Small intestine (tissue), 7 donors: ENCODE data around the gene TTC23. TPM values are rescaled to one million over a fixed set of nuclear protein-coding genes. Genes with fewer than 3 reads are reported as not detected.

Source experiments
- DNase-seq, 2 donors: peaks; one replicate each; pipeline versions ENCODE4 v3.0.0 to v3.0.0-alpha.2; 2013
- FAIRE-seq: peaks from 2 replicates; lab custom pipeline; 2012; peaks lifted over from hg19 to GRCh38; lab: Jason Lieb, UNC
- H3K27ac ChIP-seq, 3 donors: one replicate each; pipeline ENCODE4 v1.5.1; 2013; ENCODE audit warnings: low read length in 2 of 3, mild to moderate bottlenecking in 2 of 3, control low read depth in 1 of 3, inconsistent platforms in 1 of 3, low read depth in 1 of 3, moderate library complexity in 1 of 3
- H3K27me3 ChIP-seq, 3 donors: one replicate each; pipeline ENCODE4 v1.6.1; 2013; ENCODE audit warnings: low read length in 3 of 3, inconsistent platforms in 1 of 3; ENCODE audit not compliant: control insufficient read depth in 3 of 3, insufficient read depth in 3 of 3
- H3K36me3 ChIP-seq, 3 donors: one replicate each; pipeline ENCODE4 v1.6.1; 2013; ENCODE audit warnings: low read length in 3 of 3, inconsistent platforms in 1 of 3, low read depth in 1 of 3, mild to moderate bottlenecking in 1 of 3, moderate library complexity in 1 of 3; ENCODE audit not compliant: control insufficient read depth in 3 of 3, insufficient read depth in 2 of 3
- H3K4me1 ChIP-seq, 3 donors: one replicate each; pipeline ENCODE4 v1.6.1; 2013; ENCODE audit warnings: low read length in 2 of 3, inconsistent platforms in 1 of 3, low read depth in 1 of 3, mild to moderate bottlenecking in 1 of 3, moderate library complexity in 1 of 3; ENCODE audit not compliant: control insufficient read depth in 3 of 3, insufficient read depth in 2 of 3
- H3K4me3 ChIP-seq, 3 donors: one replicate each; pipeline ENCODE4 v1.5.1; 2013; ENCODE audit warnings: low read length in 3 of 3, control low read depth in 1 of 3, inconsistent platforms in 1 of 3, low read depth in 1 of 3, mild to moderate bottlenecking in 1 of 3, moderate library complexity in 1 of 3
- H3K9me3 ChIP-seq, 2 donors: one replicate each; pipeline ENCODE4 v1.6.1; 2013; ENCODE audit warnings: low read depth in 1 of 2, low read length in 1 of 2; ENCODE audit not compliant: control insufficient read depth in 2 of 2, insufficient read depth in 1 of 2
- WGBS, 3 donors: extraction: QIAGEN DNeasy Blood & Tissue Kit; methylation state at CpG; one replicate each; pipeline ENCODE4 v1.1.7; 2013; 5-methylcytosine and 5-hydroxymethylcytosine counted together
- polyA plus RNA-seq, 4 donors: library from polyadenylated mRNA; stranded (reverse) in 3 of 4; unstranded in 1 of 4; fragments of 200-250 nt in 3 of 4; fragments of 120-200 nt in 1 of 4; gene quantifications; one replicate each; pipeline versions ENCODE4 v1.2.1 to v1.2.3, GENCODE V29; 2013
- donor health status: healthy with polysubstance abuse.
- donor health status: control.
- donor health status: control.
- donor health status: Bipolar disorder and iron deficiency.
- donor health status: healthy.

TTC23 gene
- polyA plus RNA-seq, 4 donors = 3.6 to 17.2 (median 6.3) TPM

DNA sequence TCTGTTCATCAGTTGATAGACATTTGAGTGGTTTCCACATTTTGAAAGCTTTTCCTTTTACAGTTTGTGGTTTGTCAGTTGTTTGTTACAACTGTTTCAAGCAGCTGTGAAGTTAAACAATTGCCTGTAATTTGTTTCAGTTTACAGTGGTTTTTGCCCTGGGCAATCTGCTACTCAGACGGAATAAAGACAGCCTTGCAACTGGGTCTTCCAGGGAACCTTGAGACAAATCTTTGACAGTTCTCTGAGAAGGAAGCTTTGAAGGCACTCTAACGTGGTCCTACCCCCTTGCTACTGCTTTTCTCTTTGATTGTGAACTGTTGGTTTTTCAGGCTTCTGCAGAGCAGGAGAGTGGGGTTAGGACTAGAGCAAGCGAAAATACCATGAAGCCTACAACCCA, 29.9 kb upstream of the TTC23 start:
- Histone ChIP-seq H3K4me3 (no peak overlapping the region), H3K27ac (no peak overlapping the region), H3K4me1 (no peaks in the 10 kb centered on the region), H3K9me3 (no peaks in the 10 kb centered on the region), H3K27me3 (no peaks in the 10 kb centered on the region), H3K36me3 (peaks cover 0 to 7% (median 3%) of the 10 kb centered on the region in 3 donors)
- DNase-seq (no peak), FAIRE-seq (no peak)
- WGBS, 3 donors = 71 to 86% (median 72%) methylated on average over 3 of the region's 3 CpGs

DNA sequence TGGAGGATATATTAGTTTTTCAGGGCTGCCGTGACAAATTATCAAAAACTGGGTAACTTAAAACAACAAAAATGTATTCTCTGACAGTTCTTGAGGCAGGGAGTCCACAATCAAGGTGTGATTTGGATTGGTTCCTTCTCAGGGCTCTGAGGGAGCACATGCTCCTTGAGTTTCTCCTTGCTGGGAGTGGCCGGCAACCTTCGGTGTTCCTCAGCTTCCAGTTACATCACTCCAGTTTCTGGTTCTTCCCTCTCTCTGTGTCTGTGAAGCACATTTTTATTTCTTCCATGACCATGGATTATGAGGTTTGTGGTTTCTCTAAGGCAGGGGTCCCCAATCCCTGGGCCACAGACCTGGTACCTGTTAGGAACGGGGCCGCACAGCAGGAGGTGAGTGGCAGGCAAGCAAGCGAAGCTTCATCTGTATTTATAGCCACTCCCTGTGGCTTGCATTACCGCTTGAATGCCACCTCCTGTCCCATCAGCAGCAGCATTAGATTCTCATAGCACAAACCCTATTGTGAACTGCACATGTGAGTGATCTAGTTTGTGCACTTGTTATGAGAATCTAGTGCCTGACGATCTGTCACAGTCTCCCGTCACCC, 26.2 kb upstream of the TTC23 start:
- 93 to 96% (median 94%) methylated on average over 9 of the region's 9 CpGs for WGBS, 3 donors
- no peak overlapping the region for H3K4me3 ChIP-seq
- H3K27me3 ChIP-seq = no peaks in the 10 kb centered on the region
- no peak overlapping the region for H3K27ac ChIP-seq
- H3K9me3 ChIP-seq = no peaks in the 10 kb centered on the region
- FAIRE-seq = no peak
- no peak for DNase-seq
- H3K4me1 ChIP-seq = no peaks in the 10 kb centered on the region
- peaks cover 0 to 4% (median 3%) of the 10 kb centered on the region in 3 donors for H3K36me3 ChIP-seq

DNA sequence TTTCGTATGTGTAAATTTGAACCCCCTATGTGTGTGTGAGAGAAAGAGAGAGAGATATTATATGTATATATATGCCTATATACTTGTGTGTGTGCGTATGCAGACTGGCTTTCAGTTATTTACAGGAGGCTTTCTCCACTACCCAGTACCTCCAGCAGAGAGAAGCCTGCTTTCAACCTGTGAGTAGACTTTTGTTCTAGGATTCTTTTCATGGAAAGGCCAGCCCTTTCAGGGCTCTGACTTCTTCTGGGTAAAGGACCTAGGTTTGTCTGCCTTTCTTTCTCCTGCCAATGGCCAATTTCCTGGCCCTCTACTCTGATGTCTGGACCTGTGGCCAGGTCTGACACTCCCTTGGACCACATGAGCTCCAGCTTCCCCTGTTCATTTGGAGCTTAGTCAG, 25.7 kb upstream of the TTC23 start:
- Histone ChIP-seq H3K36me3 (peaks cover 0 to 4% (median 3%) of the 10 kb centered on the region in 3 donors), H3K9me3 (no peaks in the 10 kb centered on the region), H3K27me3 (no peaks in the 10 kb centered on the region), H3K4me3 (no peak overlapping the region), H3K4me1 (no peaks in the 10 kb centered on the region), H3K27ac (no peak overlapping the region)
- WGBS, 3 donors = 94 to 98% (median 96%) methylated on average over 2 of the region's 2 CpGs
- FAIRE-seq (no peak), DNase-seq (no peak)

GRCh38 chr15:99273801-99274200, 24.4 kb upstream of the TTC23 start:
- Histone ChIP-seq H3K4me3 (no peak overlapping the region), H3K4me1 (peaks cover 0 to under 1% (median 0%) of the 10 kb centered on the region in 3 donors), H3K27ac (no peak overlapping the region), H3K9me3 (no peaks in the 10 kb centered on the region), H3K27me3 (no peaks in the 10 kb centered on the region), H3K36me3 (peaks cover 0 to 4% (median 2%) of the 10 kb centered on the region in 3 donors)
- DNase-seq = no peak
- FAIRE-seq = no peak
- WGBS, 3 donors = 70 to 91% (median 80%) methylated on average over 3 of the region's 3 CpGs

- DNase-seq = no peak
- 21 to 58% (median 27%) methylated on average over 5 of the region's 5 CpGs for WGBS, 3 donors
- Histone ChIP-seq H3K27ac (no peak overlapping the region), H3K27me3 (no peaks in the 10 kb centered on the region), H3K4me1 (peaks cover 0 to 17% (median 2%) of the 10 kb centered on the region in 3 donors), H3K4me3 (no peak overlapping the region), H3K9me3 (no peaks in the 10 kb centered on the region), H3K36me3 (no peaks in the 10 kb centered on the region)
- FAIRE-seq = no peak
Observed at GRCh38 chr15:99268431-99268830, 19.1 kb upstream of the TTC23 start.

DNA sequence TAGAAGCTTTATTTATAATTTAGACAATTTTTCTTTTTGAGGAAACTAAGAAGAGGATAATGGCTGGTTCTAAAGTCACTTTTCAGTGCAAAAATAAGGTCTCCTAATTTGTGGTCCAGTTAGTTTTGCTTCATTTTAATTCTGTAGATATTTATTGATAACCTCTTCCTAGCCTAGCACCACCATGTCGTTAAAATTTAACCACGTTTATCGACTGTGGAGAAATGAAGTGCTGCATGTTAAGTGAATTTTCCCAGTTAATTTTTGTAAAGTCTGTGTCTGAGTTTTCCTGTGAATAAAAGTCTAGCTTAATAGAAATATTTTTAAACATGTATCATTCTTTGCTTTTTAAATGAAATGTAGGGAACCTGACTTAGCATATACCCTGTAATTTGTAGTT, 18.6 kb upstream of the TTC23 start:
- H3K4me3 ChIP-seq = no peak overlapping the region
- DNase-seq (no peak), FAIRE-seq (no peak)
- no peaks in the 10 kb centered on the region for H3K27me3 ChIP-seq
- no peaks in the 10 kb centered on the region for H3K9me3 ChIP-seq
- H3K36me3 ChIP-seq = peaks cover 0 to 2% (median 0%) of the 10 kb centered on the region in 3 donors
- WGBS, 3 donors = 11 to 55% (median 46%) methylated on average over 3 of the region's 3 CpGs
- peaks cover 0 to 17% (median 2%) of the 10 kb centered on the region in 3 donors for H3K4me1 ChIP-seq
- peak overlapping the region in 1 of 3 donors; percentile 11 for H3K27ac ChIP-seq

DNA sequence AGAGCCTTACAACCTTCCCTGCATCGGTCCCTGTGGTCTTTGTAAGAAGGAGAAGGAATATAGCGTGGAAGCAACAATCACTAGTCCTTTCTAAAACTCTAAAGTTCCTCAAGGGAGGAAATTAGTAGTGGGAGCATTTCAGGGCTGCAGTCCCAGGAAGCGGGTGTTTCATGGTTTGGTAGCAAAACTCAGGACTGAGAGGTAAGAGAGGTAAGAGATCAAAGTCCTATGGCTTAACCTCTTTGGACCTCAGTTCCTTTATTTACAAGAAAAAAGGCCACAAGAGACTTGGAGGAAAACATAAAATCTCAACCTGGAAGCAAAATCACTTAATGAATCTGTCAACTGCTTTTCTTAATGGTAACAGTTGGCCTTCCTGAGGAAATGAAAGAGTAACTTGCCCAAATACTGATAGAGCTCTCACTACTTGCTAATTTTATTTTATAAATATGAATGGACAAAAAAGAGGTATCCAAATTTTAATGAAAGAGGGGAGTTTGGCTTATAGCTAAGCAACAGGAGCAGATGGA, 16.2 kb upstream of the TTC23 start:
- no peak overlapping the region for H3K4me3 ChIP-seq
- WGBS, 3 donors = 88 to 89% (median 88%) methylated on average over 3 of the region's 3 CpGs
- FAIRE-seq (no peak), DNase-seq (no peak)
- H3K9me3 ChIP-seq = no peaks in the 10 kb centered on the region
- peaks cover 0 to 17% (median 2%) of the 10 kb centered on the region in 3 donors for H3K4me1 ChIP-seq
- H3K27me3 ChIP-seq = no peaks in the 10 kb centered on the region
- peaks cover 0 to 13% (median 2%) of the 10 kb centered on the region in 3 donors for H3K36me3 ChIP-seq
- no peak overlapping the region for H3K27ac ChIP-seq

DNA sequence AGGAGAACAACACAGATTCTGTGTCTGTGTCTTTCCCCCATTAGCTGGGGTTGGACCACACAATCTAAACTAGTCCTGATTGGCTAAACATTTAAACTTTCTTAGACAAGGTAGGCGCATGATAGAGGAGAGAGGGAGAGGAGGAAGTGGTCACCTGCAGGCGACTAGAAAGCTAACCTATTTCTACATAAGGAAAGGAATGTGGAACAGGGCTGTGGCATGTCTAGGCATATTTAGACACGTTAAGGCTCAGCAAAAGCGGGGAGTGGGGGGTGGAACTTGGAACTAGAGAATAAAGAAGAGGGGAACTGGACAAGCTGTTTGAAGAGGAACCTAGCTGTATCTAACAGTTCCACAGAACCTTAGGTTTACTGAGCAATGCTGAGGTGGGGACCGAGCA, 14.7 kb upstream of the TTC23 start:
- FAIRE-seq (no peak), DNase-seq (no peak)
- Histone ChIP-seq H3K36me3 (peaks cover 0 to 13% (median 2%) of the 10 kb centered on the region in 3 donors), H3K27me3 (no peaks in the 10 kb centered on the region), H3K9me3 (no peaks in the 10 kb centered on the region), H3K27ac (no peak overlapping the region), H3K4me1 (peaks cover 0 to 17% (median 2%) of the 10 kb centered on the region in 3 donors), H3K4me3 (no peak overlapping the region)
- 89 to 93% (median 90%) methylated on average over 5 of the region's 5 CpGs for WGBS, 3 donors
